ENCODE data around the gene FOXP2. TPM values are rescaled to one million over a fixed set of nuclear protein-coding genes. Genes with fewer than 3 reads are reported as not detected.
"Not testable (repeated sequence)": the region's sequence is repeated elsewhere in the genome, so short reads cannot be mapped to it uniquely, and the experiment has no call there.

The FOXP2 gene
- total RNA-seq, 1 donor = 5.8 TPM

GRCh38 chr7:114567416-114567815, 152.8 kb downstream of the FOXP2 start:
- no peak for TF ChIP-seq CTCF (IDR thresholded peaks at IDR 0.05; ENCODE audit: extremely low read depth, low read depth, low read length)
- Histone ChIP-seq H3K79me2 (ENCODE audit: insufficient read depth, low read length) (no peaks in the 10 kb centered on the region), H3K9me3 (ENCODE audit: low read depth, low read length) (no peaks in the 10 kb centered on the region), H3K27ac (ENCODE audit: low read depth, low read length) (no peak overlapping the region), H3K4me2 (ENCODE audit: insufficient read depth, low read length) (no peak overlapping the region), H4K20me1 (ENCODE audit: insufficient read depth, low read length) (no peaks in the 10 kb centered on the region), H3K36me3 (ENCODE audit: insufficient read depth, low read length) (no peaks in the 10 kb centered on the region), H3K27me3 (ENCODE audit: insufficient read depth, low read length) (no peaks in the 10 kb centered on the region), H3K4me1 (ENCODE audit: insufficient read depth, low read length) (no peaks in the 10 kb centered on the region), H3K4me3 (ENCODE audit: insufficient read depth, low read length) (no peak overlapping the region), H2AFZ (ENCODE audit: low read length) (no peak overlapping the region)
- no peak for DNase-seq (ENCODE audit: insufficient read length, low spot score, missing footprints)

- Histone ChIP-seq H3K36me3 (ENCODE audit: insufficient read depth, low read length) (no peaks in the 10 kb centered on the region), H3K79me2 (ENCODE audit: insufficient read depth, low read length) (no peaks in the 10 kb centered on the region), H2AFZ (ENCODE audit: low read length) (no peak overlapping the region), H4K20me1 (ENCODE audit: insufficient read depth, low read length) (no peaks in the 10 kb centered on the region), H3K27ac (ENCODE audit: low read depth, low read length) (no peak overlapping the region), H3K4me3 (ENCODE audit: insufficient read depth, low read length) (no peak overlapping the region), H3K4me2 (ENCODE audit: insufficient read depth, low read length) (no peak overlapping the region), H3K27me3 (ENCODE audit: insufficient read depth, low read length) (no peaks in the 10 kb centered on the region), H3K9me3 (ENCODE audit: low read depth, low read length) (no peaks in the 10 kb centered on the region), H3K4me1 (ENCODE audit: insufficient read depth, low read length) (no peaks in the 10 kb centered on the region)
- DNase-seq (ENCODE audit: insufficient read length, low spot score, missing footprints) = no peak
- no peak for TF ChIP-seq CTCF (IDR thresholded peaks at IDR 0.05; ENCODE audit: extremely low read depth, low read depth, low read length)
Measured at GRCh38 chr7:114569220-114569619, 154.6 kb downstream of the FOXP2 start.

GRCh38 chr7:114574384-114574783, 159.8 kb downstream of the FOXP2 start:
- Histone ChIP-seq H4K20me1 (ENCODE audit: insufficient read depth, low read length) (no peaks in the 10 kb centered on the region), H2AFZ (ENCODE audit: low read length) (no peak overlapping the region), H3K27me3 (ENCODE audit: insufficient read depth, low read length) (no peaks in the 10 kb centered on the region), H3K36me3 (ENCODE audit: insufficient read depth, low read length) (no peaks in the 10 kb centered on the region), H3K4me1 (ENCODE audit: insufficient read depth, low read length) (no peaks in the 10 kb centered on the region), H3K27ac (ENCODE audit: low read depth, low read length) (no peak overlapping the region), H3K4me3 (ENCODE audit: insufficient read depth, low read length) (no peak overlapping the region), H3K79me2 (ENCODE audit: insufficient read depth, low read length) (no peaks in the 10 kb centered on the region), H3K9me3 (ENCODE audit: low read depth, low read length) (no peaks in the 10 kb centered on the region), H3K4me2 (ENCODE audit: insufficient read depth, low read length) (no peak overlapping the region)
- no peak for TF ChIP-seq CTCF (IDR thresholded peaks at IDR 0.05; ENCODE audit: extremely low read depth, low read depth, low read length)
- DNase-seq (ENCODE audit: insufficient read length, low spot score, missing footprints) = no peak

DNA sequence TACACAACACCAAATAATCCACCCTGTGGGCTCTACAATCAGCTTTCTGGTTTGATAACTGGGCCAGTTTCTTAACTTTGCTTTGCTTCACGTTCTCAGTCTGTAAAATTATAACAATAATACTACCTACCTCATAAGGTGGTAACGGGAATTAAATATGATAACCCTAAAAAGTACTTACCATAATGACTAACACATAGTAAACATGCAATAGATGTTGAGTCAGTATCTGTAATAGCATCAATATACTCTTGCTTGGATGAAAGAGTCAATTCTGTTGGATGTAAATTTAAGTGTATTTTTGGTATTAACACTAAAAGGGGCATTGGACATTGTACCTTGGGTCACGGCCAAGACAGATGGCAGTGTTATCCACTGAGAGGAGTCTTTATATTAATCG, 160.5 kb downstream of the FOXP2 start:
- H3K4me2 ChIP-seq (ENCODE audit: insufficient read depth, low read length) = no peak overlapping the region
- H4K20me1 ChIP-seq (ENCODE audit: insufficient read depth, low read length) = no peaks in the 10 kb centered on the region
- H2AFZ ChIP-seq (ENCODE audit: low read length) = no peak overlapping the region
- H3K4me3 ChIP-seq (ENCODE audit: insufficient read depth, low read length) = no peak overlapping the region
- DNase-seq (ENCODE audit: insufficient read length, low spot score, missing footprints) = no peak
- H3K27me3 ChIP-seq (ENCODE audit: insufficient read depth, low read length) = no peaks in the 10 kb centered on the region
- no peaks in the 10 kb centered on the region for H3K4me1 ChIP-seq (ENCODE audit: insufficient read depth, low read length)
- TF ChIP-seq CTCF (IDR thresholded peaks at IDR 0.05; ENCODE audit: extremely low read depth, low read depth, low read length) = no peak
- no peaks in the 10 kb centered on the region for H3K36me3 ChIP-seq (ENCODE audit: insufficient read depth, low read length)
- no peaks in the 10 kb centered on the region for H3K79me2 ChIP-seq (ENCODE audit: insufficient read depth, low read length)
- H3K9me3 ChIP-seq (ENCODE audit: low read depth, low read length) = no peaks in the 10 kb centered on the region
- no peak overlapping the region for H3K27ac ChIP-seq (ENCODE audit: low read depth, low read length)

- H3K27me3 ChIP-seq (ENCODE audit: insufficient read depth, low read length); H3K79me2 ChIP-seq (ENCODE audit: insufficient read depth, low read length); H3K4me2 ChIP-seq (ENCODE audit: insufficient read depth, low read length); H3K27ac ChIP-seq (ENCODE audit: low read depth, low read length); H3K9me3 ChIP-seq (ENCODE audit: low read depth, low read length); DNase-seq (ENCODE audit: insufficient read length, low spot score, missing footprints); H2AFZ ChIP-seq (ENCODE audit: low read length); H3K4me3 ChIP-seq (ENCODE audit: insufficient read depth, low read length); H3K4me1 ChIP-seq (ENCODE audit: insufficient read depth, low read length); H4K20me1 ChIP-seq (ENCODE audit: insufficient read depth, low read length); H3K36me3 ChIP-seq (ENCODE audit: insufficient read depth, low read length): not testable (repeated sequence)
Measured at GRCh38 chr7:114580963-114581362, 166.3 kb downstream of the FOXP2 start.
